ENCODE measurements around the gene HUS1.

HUS1 gene

GRCh38 chr7:47936323-47936722 lies 43.1 kb downstream of the HUS1 start (continued):
- no peak for TF ChIP-seq BCL6B (tag by site-specific recombination; IDR thresholded peaks at IDR 0.05)

GRCh38 chr7:47935336-47935735 lies 44.1 kb downstream of the HUS1 start:
- Histone ChIP-seq H3K36me3 (ENCODE audit: control insufficient read depth in 2 of 2, insufficient read depth in 1 of 2, low read length in 2 of 2) (no peaks in the 10 kb centered on the region), H3K4me1 (ENCODE audit: control insufficient read depth, insufficient read depth, low read length) (no peaks in the 10 kb centered on the region), H3K27ac (ENCODE audit: extremely low read depth, low read depth, low read length) (no peak overlapping the region), H3K9me3 (ENCODE audit: control insufficient read depth, insufficient read depth, low read depth, low read length) (no peaks in the 10 kb centered on the region), H3K4me3 (ENCODE audit: low read depth, low read length) (no peak overlapping the region)
- ChIA-PET CTCF (interaction anchor here (0.8 to 2.9 kb wide), 3 partner anchors 9 to 669 kb away, joined by 4 to 18 read pairs (median 5); no protein-coding TSS in a partner anchor), POLR2A (no interaction called here)
- no peak for TF ChIP-seq SETDB1 (IDR thresholded peaks at IDR 0.05; ENCODE audit: insufficient read length, low read length)

- Histone ChIP-seq H3K4me3 (ENCODE audit: low read depth, low read length) (no peak overlapping the region), H3K4me1 (ENCODE audit: control insufficient read depth, insufficient read depth, low read length) (no peaks in the 10 kb centered on the region), H3K36me3 (ENCODE audit: control insufficient read depth in 2 of 2, insufficient read depth in 1 of 2, low read length in 2 of 2) (no peaks in the 10 kb centered on the region), H3K9me3 (ENCODE audit: control insufficient read depth, insufficient read depth, low read depth, low read length) (no peaks in the 10 kb centered on the region), H3K27ac (ENCODE audit: extremely low read depth, low read depth, low read length) (no peak overlapping the region)
- CTCF ChIA-PET: interaction anchor here (0.8 to 2.9 kb wide), 3 partner anchors 9 to 668 kb away, joined by 4 to 18 read pairs (median 5); no protein-coding TSS in a partner anchor
- no peak for TF ChIP-seq ZNF133 (tag by site-specific recombination; IDR thresholded peaks at IDR 0.05)
- TF ChIP-seq ZNF280C (tag by site-specific recombination; IDR thresholded peaks at IDR 0.05): no peak
- TF ChIP-seq ZNF473 (tag by site-specific recombination; IDR thresholded peaks at IDR 0.05): no peak
- POLR2A ChIA-PET: no interaction called here
These were observed 44.6 kb downstream of the HUS1 start for GRCh38 chr7:47934831-47935230.

GRCh38 chr7:47933215-47933614 lies 46.2 kb downstream of the HUS1 start:
- ChIA-PET CTCF (interaction anchor here (0.6 kb wide), 1 partner anchor 12 kb away, joined by 3 read pairs; no protein-coding TSS in a partner anchor), POLR2A (no interaction called here)
- no peaks in the 10 kb centered on the region for H3K4me1 ChIP-seq (ENCODE audit: control insufficient read depth, insufficient read depth, low read length)

More at GRCh38 chr7:47933215-47933614, 46.2 kb downstream of the HUS1 start:
- Histone ChIP-seq H3K36me3 (ENCODE audit: control insufficient read depth in 2 of 2, insufficient read depth in 1 of 2, low read length in 2 of 2) (no peaks in the 10 kb centered on the region), H3K9me3 (ENCODE audit: control insufficient read depth, insufficient read depth, low read depth, low read length) (no peaks in the 10 kb centered on the region), H3K4me3 (ENCODE audit: low read depth, low read length) (no peak overlapping the region), H3K27ac (ENCODE audit: extremely low read depth, low read depth, low read length) (no peak overlapping the region)
- TF ChIP-seq ZSCAN5A (tag by site-specific recombination; IDR thresholded peaks at IDR 0.05) (no peak), ZNF341 (tag by site-specific recombination; IDR thresholded peaks at IDR 0.05; ENCODE audit: low read depth) (no peak), HOXC10 (CRISPR knock-in tag; IDR thresholded peaks at IDR 0.05) (no peak), ZNF677 (tag by site-specific recombination; IDR thresholded peaks at IDR 0.05) (no peak), ZNF274 (IDR thresholded peaks at IDR 0.05; ENCODE audit: low read length) (no peak), ZNF274 (tag by site-specific recombination; IDR thresholded peaks at IDR 0.05; ENCODE audit: borderline replicate concordance) (no peak), ZNF837 (tag by site-specific recombination; IDR thresholded peaks at IDR 0.05) (no peak), ZNF518A (tag by site-specific recombination; conservative IDR thresholded peaks at IDR 0.05; ENCODE audit: low read depth) (no peak), ZNF529 (tag by site-specific recombination; IDR thresholded peaks at IDR 0.05; ENCODE audit: insufficient replicate concordance) (no peak), GLIS2 (tag by site-specific recombination; IDR thresholded peaks at IDR 0.05) (no peak), ATF2 (tag by site-specific recombination; IDR thresholded peaks at IDR 0.05; ENCODE audit: low read depth) (no peak)
